Loucy (cell line): Measurements from ENCODE around the gene ZPBP2.

Source experiments
- EZH2phosphoT487 ChIP-seq: fragments of 200-600 bp; IDR thresholded peaks from 2 replicates; pipeline ENCODE4 v1.6.1; 2018; ENCODE audit warnings: antibody characterized with exemption, mild to moderate bottlenecking, moderate library complexity, borderline replicate concordance
- TF ChIP-seq, protein P1 (sequence below): fragments of 200-600 bp; sonication (generic); conservative IDR thresholded peaks from 2 replicates; pipeline ENCODE4 v1.5.1; 2014; ENCODE audit warnings: mild to moderate bottlenecking, antibody characterized with exemption, low read length

GRCh38 chr17:39913989-39914388 is 46.0 kb downstream of the ZPBP2 start:
- TF ChIP-seq, protein P1, sequence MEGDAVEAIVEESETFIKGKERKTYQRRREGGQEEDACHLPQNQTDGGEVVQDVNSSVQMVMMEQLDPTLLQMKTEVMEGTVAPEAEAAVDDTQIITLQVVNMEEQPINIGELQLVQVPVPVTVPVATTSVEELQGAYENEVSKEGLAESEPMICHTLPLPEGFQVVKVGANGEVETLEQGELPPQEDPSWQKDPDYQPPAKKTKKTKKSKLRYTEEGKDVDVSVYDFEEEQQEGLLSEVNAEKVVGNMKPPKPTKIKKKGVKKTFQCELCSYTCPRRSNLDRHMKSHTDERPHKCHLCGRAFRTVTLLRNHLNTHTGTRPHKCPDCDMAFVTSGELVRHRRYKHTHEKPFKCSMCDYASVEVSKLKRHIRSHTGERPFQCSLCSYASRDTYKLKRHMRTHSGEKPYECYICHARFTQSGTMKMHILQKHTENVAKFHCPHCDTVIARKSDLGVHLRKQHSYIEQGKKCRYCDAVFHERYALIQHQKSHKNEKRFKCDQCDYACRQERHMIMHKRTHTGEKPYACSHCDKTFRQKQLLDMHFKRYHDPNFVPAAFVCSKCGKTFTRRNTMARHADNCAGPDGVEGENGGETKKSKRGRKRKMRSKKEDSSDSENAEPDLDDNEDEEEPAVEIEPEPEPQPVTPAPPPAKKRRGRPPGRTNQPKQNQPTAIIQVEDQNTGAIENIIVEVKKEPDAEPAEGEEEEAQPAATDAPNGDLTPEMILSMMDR, result no peak
- TF ChIP-seq EZH2phosphoT487, result no peak
